SK-N-MC (cell line): Measurements from ENCODE around the gene TBC1D1.

Experiments used
- EZH2 ChIP-seq: fragments of 200-600 bp; sonication (generic); IDR thresholded peaks from one replicate; pipeline ENCODE4 v1.6.1; 2017; ENCODE audit warnings: antibody characterized with exemption
- POLR2AphosphoS5 ChIP-seq: IDR thresholded peaks from 2 replicates; pipeline ENCODE4 v1.6.1; 2012; ENCODE audit warnings: mild to moderate bottlenecking, low read depth, low read length, borderline replicate concordance

DNA sequence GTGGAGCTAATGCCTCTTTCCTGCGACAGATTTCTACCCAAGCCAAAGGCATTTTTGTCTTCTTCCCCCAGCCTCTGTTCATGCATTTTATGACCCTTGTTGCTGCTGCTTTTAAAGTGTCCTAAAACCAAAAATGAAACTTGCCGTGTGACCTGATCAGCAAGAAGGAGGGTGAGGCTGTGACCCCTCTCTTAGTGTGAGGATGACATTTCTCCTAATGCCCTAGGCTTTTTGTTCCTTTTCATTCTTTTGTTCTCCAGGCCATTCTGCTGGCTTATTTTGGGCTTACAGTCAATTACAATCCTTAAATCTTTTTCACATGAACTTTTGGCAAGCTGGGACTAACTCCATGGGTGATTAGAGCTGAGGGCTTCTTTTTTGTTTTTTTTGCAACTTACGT is 103.7 kb downstream of the TBC1D1 start:
- no peak for TF ChIP-seq EZH2
- no peak for TF ChIP-seq POLR2AphosphoS5
